PC-3 (cell line): Measurements from ENCODE around the gene FRMPD1. TPM values are rescaled to one million over a fixed set of nuclear protein-coding genes. Genes with fewer than 3 reads are reported as not detected.

Experiments
- ATAC-seq: fragments of 200-7000 bp; cut with Tn5 transposase; 2 replicates; pipeline ENCODE4 v1.9.1; 2020; ENCODE audit warnings: mild to moderate bottlenecking, moderate library complexity
- BruUV-seq: library from RNA; stranded (reverse); fragments of 400-500 nt; replicated peaks from 2 replicates; lab custom pipeline; 2021; lab: Mats Ljungman, UMichigan
- CTCF ChIA-PET: fragments of 300-600 bp; sonication (Branson Sonifier 250); formaldehyde crosslinking; loops from one replicate; lab custom pipeline; 2022; ENCODE audit warnings: antibody characterized with exemption; lab: Charles Lee
- POLR2A ChIA-PET: fragments of 300-600 bp; sonication (Branson Sonifier 250); formaldehyde crosslinking; loops from one replicate; lab custom pipeline; 2022; ENCODE audit warnings: antibody characterized with exemption; ENCODE audit not compliant: unreplicated experiment; lab: Charles Lee
- DNase-seq: peaks from one replicate; pipeline ENCODE4 v3.0.0-alpha.2; 2015
- H2AFZ ChIP-seq: fragments of 300-600 bp; sonication (generic); 2 replicates; pipeline ENCODE4 v1.6.0; 2016; ENCODE audit warnings: antibody characterized with exemption, low read length
- H3F3A ChIP-seq: fragments of 300-600 bp; sonication (generic); one replicate; pipeline ENCODE4 v1.6.0; 2017; ENCODE audit warnings: antibody characterized with exemption, low read length, control low read depth, mild to moderate bottlenecking; ENCODE audit not compliant: unreplicated experiment
- H3K27ac ChIP-seq: fragments of 300-600 bp; sonication (generic); 2 replicates; pipeline ENCODE4 v1.5.1; 2016; ENCODE audit warnings: mild to moderate bottlenecking, low read length
- H3K27me3 ChIP-seq: fragments of 300-600 bp; sonication (generic); 2 replicates; pipeline ENCODE4 v1.6.1; 2016; ENCODE audit warnings: low read length, mixed read lengths
- H3K36me3 ChIP-seq: fragments of 300-600 bp; sonication (generic); 2 replicates; pipeline ENCODE4 v1.6.1; 2016; ENCODE audit warnings: low read depth, mixed run types, low read length, mixed read lengths
- H3K4me1 ChIP-seq: fragments of 300-600 bp; sonication (generic); 2 replicates; pipeline ENCODE4 v1.5.1; 2016; ENCODE audit warnings: low read length; ENCODE audit not compliant: insufficient read depth
- H3K4me2 ChIP-seq: fragments of 300-600 bp; sonication (generic); 2 replicates; pipeline ENCODE4 v1.6.0; 2016; ENCODE audit warnings: low read length
- H3K4me3 ChIP-seq: fragments of 300-600 bp; sonication (generic); 2 replicates; pipeline ENCODE4 v1.5.1; 2016; ENCODE audit warnings: mild to moderate bottlenecking, low read length, mixed read lengths
- H3K79me2 ChIP-seq: fragments of 300-600 bp; sonication (generic); 2 replicates; pipeline ENCODE4 v1.6.1; 2017; ENCODE audit warnings: low read length, mixed read lengths
- H3K9ac ChIP-seq: fragments of 300-600 bp; sonication (generic); 2 replicates; pipeline ENCODE4 v1.6.0; 2016; ENCODE audit warnings: mild to moderate bottlenecking, low read length
- H3K9me2 ChIP-seq: fragments of 300-600 bp; sonication (generic); replicated peaks from 2 replicates; pipeline ENCODE4 v1.6.1; 2016; ENCODE audit warnings: mixed run types, low read length, mixed read lengths
- H3K9me3 ChIP-seq: fragments of 300-600 bp; sonication (generic); 2 replicates; pipeline ENCODE4 v1.6.1; 2016; ENCODE audit warnings: low read length, mixed read lengths
- H4K20me1 ChIP-seq: fragments of 300-600 bp; sonication (generic); 2 replicates; pipeline ENCODE4 v1.6.1; 2016; ENCODE audit warnings: low read length, mixed read lengths
- CTCF ChIP-seq: fragments of 300-600 bp; sonication (generic); conservative IDR thresholded peaks from 2 replicates; pipeline ENCODE4 v1.5.1; 2017; ENCODE audit warnings: antibody characterized with exemption, low read depth, mild to moderate bottlenecking, low read length
- EZH2 ChIP-seq: fragments of 300-600 bp; sonication (generic); IDR thresholded peaks from one replicate; pipeline ENCODE4 v1.6.1; 2017; ENCODE audit warnings: antibody characterized with exemption, mild to moderate bottlenecking, low read length; ENCODE audit not compliant: unreplicated experiment
- EZH2phosphoT487 ChIP-seq: fragments of 300-600 bp; sonication (generic); IDR thresholded peaks from 2 replicates; pipeline ENCODE4 v1.6.1; 2018; ENCODE audit warnings: mild to moderate bottlenecking, antibody characterized with exemption, low read length, borderline replicate concordance
- intact Hi-C: fragments of 100-400 bp; cut with micrococcal nuclease; formaldehyde crosslinking; loops from 2 replicates; pipeline ENCODE4 v1.9.0; 2023
- total RNA-seq: library from RNA; depleted of rRNA; stranded (reverse); fragments of >200 nt; gene quantifications from 2 replicates; pipeline ENCODE4 v1.2.3, GENCODE V29; 2014

Gene FRMPD1
- total RNA-seq, 1 experiment from 2014 or later: not detected

DNA sequence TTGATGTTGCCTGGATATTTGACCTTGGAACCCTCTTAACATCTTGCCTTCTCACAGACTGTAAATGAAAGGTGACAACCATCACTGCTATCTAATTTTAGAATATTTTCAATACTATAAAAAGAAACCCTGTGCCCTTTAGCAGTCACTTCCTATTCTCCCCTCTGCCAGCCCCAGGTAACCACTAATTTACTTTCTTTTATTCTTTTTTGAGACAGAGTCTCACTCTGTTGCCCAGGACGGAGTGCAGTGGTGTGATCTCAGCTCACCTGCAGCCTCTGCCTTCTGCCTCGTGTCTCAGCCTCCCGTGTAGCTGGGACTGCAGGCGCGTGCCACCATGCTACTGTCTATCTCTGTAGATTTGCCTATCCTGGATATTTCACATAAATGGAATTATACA lies 43.6 kb downstream of the FRMPD1 start:
- no peaks in the 10 kb centered on the region for H3K36me3 ChIP-seq
- CTCF ChIA-PET: no interaction called here
- no TSS peak for BruUV-seq

DNA sequence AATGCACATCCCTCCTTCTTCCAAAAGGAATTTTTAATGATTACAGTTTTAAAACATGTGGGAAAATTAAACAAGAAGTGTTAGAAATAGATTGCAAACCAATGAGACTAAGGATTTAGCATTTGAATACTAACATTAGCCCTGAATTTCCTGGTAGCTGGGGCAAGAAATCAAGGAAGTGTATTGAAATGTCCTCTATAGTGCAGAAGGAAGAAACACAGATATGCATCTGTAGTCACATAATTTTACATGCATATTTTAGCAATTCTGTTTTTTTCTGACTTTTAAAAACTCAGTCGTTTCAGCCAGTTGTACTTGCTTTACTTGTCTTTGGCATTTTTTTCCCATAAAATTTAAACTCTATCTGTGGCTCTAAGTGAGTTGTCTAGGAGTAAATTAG lies 45.8 kb downstream of the FRMPD1 start:
- intact Hi-C loops: no loop called here
- Histone ChIP-seq H3F3A (no peaks in the 10 kb centered on the region), H3K27me3 (peaks cover 31% of the 10 kb centered on the region), H3K9ac (no peak overlapping the region), H4K20me1 (no peaks in the 10 kb centered on the region), H2AFZ (no peak overlapping the region), H3K4me3 (no peak overlapping the region), H3K4me2 (no peak overlapping the region), H3K9me2 (no peaks in the 10 kb centered on the region), H3K9me3 (no peaks in the 10 kb centered on the region), H3K4me1 (no peaks in the 10 kb centered on the region), H3K27ac (no peak overlapping the region), H3K79me2 (no peaks in the 10 kb centered on the region), H3K36me3 (no peaks in the 10 kb centered on the region)
- ChIA-PET POLR2A (no interaction called here), CTCF (no interaction called here)
- BruUV-seq: no TSS peak
- no peak for ATAC-seq
- TF ChIP-seq EZH2phosphoT487: no peak
- no peak for TF ChIP-seq EZH2
- no peak for TF ChIP-seq CTCF
- no peak for DNase-seq

More for the DNA sequence above, 43.6 kb downstream of the FRMPD1 start:
- ATAC-seq (no peak), DNase-seq (no peak)
- TF ChIP-seq EZH2 (no peak), CTCF (no peak), EZH2phosphoT487 (no peak)
- intact Hi-C loops: no loop called here
- POLR2A ChIA-PET: no interaction called here
- Histone ChIP-seq H3K4me2 (no peak overlapping the region), H3K4me1 (no peaks in the 10 kb centered on the region), H2AFZ (no peak overlapping the region), H4K20me1 (no peaks in the 10 kb centered on the region), H3K9ac (no peak overlapping the region), H3F3A (no peaks in the 10 kb centered on the region), H3K9me2 (no peaks in the 10 kb centered on the region), H3K27me3 (peaks cover 41% of the 10 kb centered on the region), H3K27ac (no peak overlapping the region), H3K9me3 (no peaks in the 10 kb centered on the region), H3K79me2 (no peaks in the 10 kb centered on the region), H3K4me3 (no peak overlapping the region)

DNA sequence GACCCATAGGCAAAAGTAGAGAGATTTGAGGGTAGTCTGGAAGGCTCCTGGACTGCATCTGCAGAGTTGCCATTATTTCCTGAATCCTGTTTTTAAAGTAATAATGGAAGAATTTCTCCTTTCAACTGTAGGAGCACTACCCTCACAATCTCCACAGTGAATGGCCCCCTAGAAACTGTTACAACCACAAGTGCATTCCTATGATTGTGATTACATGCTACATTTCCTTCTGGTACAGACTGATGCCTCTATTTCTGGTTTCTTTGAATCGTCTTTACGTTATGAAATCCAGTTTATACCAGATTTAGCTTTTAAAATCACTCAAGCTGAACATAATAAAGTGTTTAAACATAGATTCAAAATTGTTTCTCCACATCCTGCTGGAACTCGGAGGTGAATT lies 49.4 kb downstream of the FRMPD1 start:
- Histone ChIP-seq H3K4me3 (no peak overlapping the region), H3F3A (no peaks in the 10 kb centered on the region), H4K20me1 (no peaks in the 10 kb centered on the region), H3K9me3 (no peaks in the 10 kb centered on the region), H3K9ac (no peak overlapping the region), H3K4me2 (no peak overlapping the region), H2AFZ (no peak overlapping the region), H3K27me3 (peaks cover 10% of the 10 kb centered on the region), H3K36me3 (no peaks in the 10 kb centered on the region), H3K27ac (no peak overlapping the region), H3K79me2 (no peaks in the 10 kb centered on the region), H3K4me1 (no peaks in the 10 kb centered on the region), H3K9me2 (no peaks in the 10 kb centered on the region)
- ChIA-PET CTCF (no interaction called here), POLR2A (no interaction called here)
- no peak for TF ChIP-seq CTCF
- TF ChIP-seq EZH2: no peak
- TF ChIP-seq EZH2phosphoT487: no peak
- ATAC-seq (no peak), DNase-seq (no peak)
- intact Hi-C loops: no loop called here
- no TSS peak for BruUV-seq
